MM.1S (cell line): Measurements from ENCODE around the gene DAB1.

Experiments
- DNase-seq: peaks from one replicate; pipeline ENCODE4 v3.0.0-alpha.2; 2015
- H2AFZ ChIP-seq: fragments of 300-600 bp; sonication (generic); 2 replicates; pipeline ENCODE4 v1.6.0; 2016; ENCODE audit warnings: antibody characterized with exemption, low read length
- H3F3A ChIP-seq: fragments of 300-600 bp; sonication (generic); 2 replicates; pipeline ENCODE4 v1.6.1; 2016; ENCODE audit warnings: mild to moderate bottlenecking, antibody characterized with exemption, low read length, moderate library complexity, mixed read lengths; ENCODE audit not compliant: insufficient read depth
- H3K27ac ChIP-seq: fragments of 300-600 bp; sonication (generic); 2 replicates; pipeline ENCODE4 v1.5.1; 2016; ENCODE audit warnings: mild to moderate bottlenecking, low read length
- H3K27me3 ChIP-seq: fragments of 300-600 bp; sonication (generic); replicated peaks from 2 replicates; pipeline ENCODE4 v1.6.0; 2016; ENCODE audit warnings: low read length; ENCODE audit not compliant: insufficient read depth
- H3K36me3 ChIP-seq: fragments of 300-600 bp; sonication (generic); replicated peaks from 2 replicates; pipeline ENCODE4 v1.6.1; 2016; ENCODE audit warnings: mild to moderate bottlenecking, low read length, mixed read lengths; ENCODE audit not compliant: insufficient read depth
- H3K4me1 ChIP-seq: fragments of 300-600 bp; sonication (generic); 2 replicates; pipeline ENCODE4 v1.6.1; 2016; ENCODE audit warnings: low read length, mixed read lengths
- H3K4me2 ChIP-seq: fragments of 300-600 bp; sonication (generic); 2 replicates; pipeline ENCODE4 v1.6.0; 2016; ENCODE audit warnings: low read depth, low read length
- H3K4me3 ChIP-seq: fragments of 300-600 bp; sonication (generic); 2 replicates; pipeline ENCODE4 v1.5.1; 2016; ENCODE audit warnings: low read length, mixed read lengths
- H3K79me2 ChIP-seq: fragments of 300-600 bp; sonication (generic); 2 replicates; pipeline ENCODE4 v1.6.1; 2016; ENCODE audit warnings: mixed run types, low read length, mixed read lengths
- H3K9ac ChIP-seq: fragments of 300-600 bp; sonication (generic); 2 replicates; pipeline ENCODE4 v1.6.1; 2016; ENCODE audit warnings: low read length, mixed read lengths
- H3K9me2 ChIP-seq: fragments of 300-600 bp; sonication (generic); replicated peaks from 2 replicates; pipeline ENCODE4 v1.6.1; 2016; ENCODE audit warnings: mild to moderate bottlenecking, low read length, mixed read lengths; ENCODE audit not compliant: insufficient read depth
- H3K9me3 ChIP-seq: fragments of 300-600 bp; sonication (generic); replicated peaks from 2 replicates; pipeline ENCODE4 v1.6.1; 2016; ENCODE audit warnings: mild to moderate bottlenecking, low read length, mixed read lengths; ENCODE audit not compliant: insufficient read depth
- H4K20me1 ChIP-seq: fragments of 300-600 bp; sonication (generic); 2 replicates; pipeline ENCODE4 v1.6.1; 2016; ENCODE audit warnings: mild to moderate bottlenecking, low read length, moderate library complexity, mixed read lengths; ENCODE audit not compliant: insufficient read depth
- EZH2 ChIP-seq: fragments of 300-600 bp; sonication (generic); optimal IDR thresholded peaks from 2 replicates; pipeline ENCODE3; 2017; ENCODE audit warnings: low read depth, mild to moderate bottlenecking, antibody characterized with exemption, low read length, mixed read lengths
- EZH2phosphoT487 ChIP-seq: fragments of 300-600 bp; sonication (generic); IDR thresholded peaks from 2 replicates; pipeline ENCODE4 v1.6.1; 2018; ENCODE audit warnings: antibody characterized with exemption, low read length
- TF ChIP-seq, protein P1 (sequence below): fragments of 300-600 bp; sonication (generic); IDR thresholded peaks from 2 replicates; pipeline ENCODE4 v1.5.1; 2016; ENCODE audit warnings: antibody characterized with exemption, low read length, mixed read lengths

The DAB1 gene

DNA sequence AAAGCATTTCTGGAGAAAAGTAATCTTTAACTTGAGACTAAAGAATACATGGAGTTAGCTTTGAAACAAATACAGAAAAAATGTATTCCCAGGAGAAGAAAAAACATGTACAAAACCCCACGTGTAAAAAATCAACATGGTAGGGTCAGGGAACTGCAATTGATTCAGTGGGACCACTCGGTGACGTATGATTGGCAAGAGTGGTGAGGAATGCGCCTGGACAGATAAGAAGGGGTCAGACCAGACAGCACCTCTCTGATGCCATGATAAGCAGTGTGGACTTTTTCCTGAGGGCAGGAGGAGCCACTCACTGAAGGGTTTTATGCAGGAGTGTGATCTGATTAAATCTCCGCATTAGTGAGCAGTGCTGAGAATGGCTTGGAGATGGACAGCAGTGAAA, 142.5 kb downstream of the DAB1 start:
- Histone ChIP-seq H3K27me3 (no peaks in the 10 kb centered on the region), H2AFZ (no peak overlapping the region), H3K4me2 (no peak overlapping the region), H3K36me3 (no peaks in the 10 kb centered on the region), H3K4me1 (no peaks in the 10 kb centered on the region), H3K4me3 (no peak overlapping the region), H3K27ac (no peak overlapping the region), H3F3A (no peaks in the 10 kb centered on the region), H3K9ac (no peak overlapping the region), H3K9me3 (no peaks in the 10 kb centered on the region), H3K79me2 (no peaks in the 10 kb centered on the region), H4K20me1 (no peaks in the 10 kb centered on the region), H3K9me2 (no peaks in the 10 kb centered on the region)
- no peak for TF ChIP-seq EZH2phosphoT487
- TF ChIP-seq EZH2 = no peak
- TF ChIP-seq, protein P1, sequence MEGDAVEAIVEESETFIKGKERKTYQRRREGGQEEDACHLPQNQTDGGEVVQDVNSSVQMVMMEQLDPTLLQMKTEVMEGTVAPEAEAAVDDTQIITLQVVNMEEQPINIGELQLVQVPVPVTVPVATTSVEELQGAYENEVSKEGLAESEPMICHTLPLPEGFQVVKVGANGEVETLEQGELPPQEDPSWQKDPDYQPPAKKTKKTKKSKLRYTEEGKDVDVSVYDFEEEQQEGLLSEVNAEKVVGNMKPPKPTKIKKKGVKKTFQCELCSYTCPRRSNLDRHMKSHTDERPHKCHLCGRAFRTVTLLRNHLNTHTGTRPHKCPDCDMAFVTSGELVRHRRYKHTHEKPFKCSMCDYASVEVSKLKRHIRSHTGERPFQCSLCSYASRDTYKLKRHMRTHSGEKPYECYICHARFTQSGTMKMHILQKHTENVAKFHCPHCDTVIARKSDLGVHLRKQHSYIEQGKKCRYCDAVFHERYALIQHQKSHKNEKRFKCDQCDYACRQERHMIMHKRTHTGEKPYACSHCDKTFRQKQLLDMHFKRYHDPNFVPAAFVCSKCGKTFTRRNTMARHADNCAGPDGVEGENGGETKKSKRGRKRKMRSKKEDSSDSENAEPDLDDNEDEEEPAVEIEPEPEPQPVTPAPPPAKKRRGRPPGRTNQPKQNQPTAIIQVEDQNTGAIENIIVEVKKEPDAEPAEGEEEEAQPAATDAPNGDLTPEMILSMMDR = no peak
- DNase-seq = no peak

DNA sequence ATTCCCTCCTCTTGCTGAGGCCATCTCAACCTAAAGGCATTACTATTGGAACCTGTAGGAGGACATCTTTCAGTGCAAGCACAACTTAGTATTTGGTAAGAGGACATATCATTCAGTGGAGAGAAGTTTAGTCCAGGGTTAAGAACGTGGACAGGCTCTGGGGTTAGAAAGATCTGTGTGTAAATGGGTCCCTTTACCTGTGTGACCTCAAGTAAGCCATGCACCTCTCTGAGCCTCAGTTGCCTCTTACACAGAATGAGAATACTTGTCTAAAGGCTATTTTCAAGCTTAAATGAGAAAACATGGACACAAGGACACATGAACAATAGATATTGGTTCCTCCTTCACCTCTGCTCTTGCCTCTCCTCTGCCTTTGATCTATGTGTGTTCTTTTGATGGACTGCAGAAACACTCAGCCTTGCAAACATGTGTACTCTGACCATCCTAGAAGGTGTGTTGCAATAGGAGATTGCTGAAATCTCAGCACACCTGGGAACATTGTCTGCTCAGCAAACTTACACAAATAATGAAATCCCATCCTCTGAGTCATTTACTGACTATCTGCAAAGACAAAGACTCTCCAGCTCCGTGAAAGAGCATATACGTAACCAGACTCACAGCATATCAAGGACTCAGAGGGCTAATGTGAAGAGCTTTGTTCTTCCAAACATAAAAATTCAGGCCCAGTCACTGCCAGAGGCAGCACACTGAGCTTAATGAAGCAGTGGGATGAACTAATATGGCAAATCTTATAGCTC, 143.8 kb downstream of the DAB1 start:
- Histone ChIP-seq H3K79me2 (no peaks in the 10 kb centered on the region), H3K4me2 (no peak overlapping the region), H3K9ac (no peak overlapping the region), H3K9me3 (no peaks in the 10 kb centered on the region), H3K9me2 (no peaks in the 10 kb centered on the region), H3K4me1 (no peaks in the 10 kb centered on the region), H2AFZ (no peak overlapping the region), H3K27ac (no peak overlapping the region), H3K27me3 (no peaks in the 10 kb centered on the region), H3K4me3 (no peak overlapping the region), H3K36me3 (no peaks in the 10 kb centered on the region), H4K20me1 (no peaks in the 10 kb centered on the region), H3F3A (no peaks in the 10 kb centered on the region)
- TF ChIP-seq, protein P1 = no peak
- no peak for TF ChIP-seq EZH2
- no peak for TF ChIP-seq EZH2phosphoT487
- DNase-seq = no peak

DNA sequence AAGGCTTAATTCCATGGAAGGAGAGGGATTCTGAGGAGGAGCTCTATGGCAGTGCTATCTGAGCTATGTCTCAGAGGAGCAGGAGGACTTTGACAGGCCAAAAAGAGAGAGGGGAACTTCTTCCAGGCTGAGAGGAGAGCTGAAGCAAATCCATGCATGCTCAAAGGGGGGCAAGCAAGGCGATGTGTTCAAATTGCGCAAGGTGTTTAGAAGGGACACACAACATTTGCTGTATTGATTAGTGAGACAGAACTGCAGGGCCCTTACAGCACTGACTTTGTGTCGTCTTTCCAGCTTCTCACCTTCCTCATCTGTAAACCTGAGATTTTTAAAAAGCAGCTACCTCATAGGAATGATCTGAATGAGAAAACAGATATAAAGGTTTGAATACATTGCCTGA, 145.3 kb downstream of the DAB1 start:
- no peaks in the 10 kb centered on the region for H3K9me3 ChIP-seq
- H3K36me3 ChIP-seq = no peaks in the 10 kb centered on the region
- no peak overlapping the region for H3K4me2 ChIP-seq
- DNase-seq = no peak
- no peaks in the 10 kb centered on the region for H3K4me1 ChIP-seq
- H4K20me1 ChIP-seq = no peaks in the 10 kb centered on the region
- H3K27ac ChIP-seq = no peak overlapping the region
- H3K27me3 ChIP-seq = no peaks in the 10 kb centered on the region
- H3K9ac ChIP-seq = no peak overlapping the region
- H3K4me3 ChIP-seq = no peak overlapping the region
- no peaks in the 10 kb centered on the region for H3F3A ChIP-seq
- H3K79me2 ChIP-seq = no peaks in the 10 kb centered on the region
- H2AFZ ChIP-seq = no peak overlapping the region
- TF ChIP-seq, protein P1 = no peak
- TF ChIP-seq EZH2phosphoT487 = no peak
- no peaks in the 10 kb centered on the region for H3K9me2 ChIP-seq
